HG02973 (cell line): ENCODE measurements around the gene OPTC.
"Not testable (repeated sequence)": the region's sequence is repeated elsewhere in the genome, so short reads cannot be mapped to it uniquely, and the experiment has no call there.

Experiments used
- ATAC-seq: cut with Tn5 transposase; IDR thresholded peaks from one replicate; pipeline ENCODE4 v1.9.1; 2021; ENCODE audit warnings: moderate library complexity; ENCODE audit not compliant: unreplicated experiment

Gene OPTC

GRCh38 chr1:203493901-203494300 is at the start of gene OPTC:
Gene OPTC, plus strand, starts transcription at chr1:203494153. Its CDS starts 1,853 bp downstream, at chr1:203496006.
- ATAC-seq = no peak

- ATAC-seq = no peak
These were observed 49.8 kb upstream of the OPTC start for GRCh38 chr1:203444171-203444576.

- ATAC-seq = no peak
These were observed 46.8 kb upstream of the OPTC start for GRCh38 chr1:203447151-203447550.

GRCh38 chr1:203447598-203447997 is 46.4 kb upstream of the OPTC start:
- not testable (repeated sequence) for ATAC-seq

GRCh38 chr1:203448521-203449061 is 45.4 kb upstream of the OPTC start:
- no peak for ATAC-seq

- no peak for ATAC-seq
These were observed 44.0 kb upstream of the OPTC start for GRCh38 chr1:203450001-203450400.

GRCh38 chr1:203450479-203451149 is 43.3 kb upstream of the OPTC start:
- no peak for ATAC-seq

- no peak for ATAC-seq
These were observed 41.8 kb upstream of the OPTC start for GRCh38 chr1:203451836-203452784.

- no peak for ATAC-seq
These were observed 40.9 kb upstream of the OPTC start for GRCh38 chr1:203453016-203453415.

GRCh38 chr1:203453616-203454015 is 40.3 kb upstream of the OPTC start:
- no peak for ATAC-seq

GRCh38 chr1:203454986-203455471 is 38.9 kb upstream of the OPTC start:
- ATAC-seq = no peak

GRCh38 chr1:203455706-203456105 is 38.2 kb upstream of the OPTC start:
- no peak for ATAC-seq

GRCh38 chr1:203456577-203456976 is 37.4 kb upstream of the OPTC start:
- ATAC-seq = no peak

GRCh38 chr1:203458078-203458477 is 35.9 kb upstream of the OPTC start:
- no peak for ATAC-seq

GRCh38 chr1:203459671-203460201 is 34.2 kb upstream of the OPTC start:
- ATAC-seq = no peak

- no peak for ATAC-seq
These were observed 32.2 kb upstream of the OPTC start for GRCh38 chr1:203461717-203462116.

- no peak for ATAC-seq
These were observed 31.8 kb upstream of the OPTC start for GRCh38 chr1:203462143-203462542.

- no peak for ATAC-seq
These were observed 31.1 kb upstream of the OPTC start for GRCh38 chr1:203462878-203463277.

- no peak for ATAC-seq
These were observed 30.4 kb upstream of the OPTC start for GRCh38 chr1:203463469-203464062.

- no peak for ATAC-seq
These were observed 29.7 kb upstream of the OPTC start for GRCh38 chr1:203464226-203464625.

- no peak for ATAC-seq
These were observed 29.2 kb upstream of the OPTC start for GRCh38 chr1:203464743-203465142.
